Mucosa of descending colon (tissue), 3 donors: Measurements from ENCODE around the gene FUT1. TPM values are rescaled to one million over a fixed set of nuclear protein-coding genes. Genes with fewer than 3 reads are reported as not detected.
A peak's percentile ranks its signal among the peaks of the same experiment; 100 is the strongest.

Experiments
- ATAC-seq: fragments of 200-7000 bp; cut with Tn5 transposase; one replicate; pipeline ENCODE4 v1.9.1; 2020; ENCODE audit warnings: mild to moderate bottlenecking, moderate library complexity
- DNase-seq, 3 donors: peaks; one replicate each; pipeline ENCODE4 v3.0.0-alpha.2; 2020
- H3K36me3 ChIP-seq: fragments of 200-600 bp; one replicate; pipeline ENCODE4 v1.8.0; 2021; ENCODE audit warnings: low read depth, mild to moderate bottlenecking
- H3K4me1 ChIP-seq: fragments of 200-600 bp; one replicate; pipeline ENCODE4 v1.8.0; 2021; ENCODE audit warnings: low read depth, mild to moderate bottlenecking
- H3K4me3 ChIP-seq: fragments of 200-600 bp; one replicate; pipeline ENCODE4 v1.8.0; 2021; ENCODE audit warnings: mild to moderate bottlenecking
- H3K9me3 ChIP-seq: fragments of 200-600 bp; one replicate; pipeline ENCODE4 v1.8.0; 2021; ENCODE audit warnings: mild to moderate bottlenecking
- intact Hi-C, 2 donors: fragments of 100-400 bp; cut with DNase I in 1 of 2; cut with micrococcal nuclease in 1 of 2; formaldehyde crosslinking; loops; one replicate each; pipeline versions ENCODE4 v1.11.0 to v1.11.1; 2022; cut with DNase I, micrococcal nuclease
- total RNA-seq, 3 donors: library from RNA; stranded (reverse); fragmentation: NEBNext Ultra II Directional in 2 of 3; extraction: Animal tissue kit (Norgen Biotek cat#: 25700) in 2 of 3; gene quantifications; one replicate each; pipeline versions ENCODE4 v1.2.1 to v1.2.4, GENCODE V29; 2021 to 2023
- TF ChIP-seq, protein P1 (sequence below): fragments of 200-600 bp; IDR thresholded peaks from one replicate; pipeline ENCODE4 v1.8.0; 2022; ENCODE audit warnings: antibody characterized with exemption, mild to moderate bottlenecking
- donor health status: DM: no; HTN: no; CAD: no; lungs with moderate emphysema.
- donor health status: DM: no; HTN: no; CAD: no.
- donor health status: DM: no; HTN: yes; CAD: no.

The FUT1 gene
- total RNA-seq, 3 donors from 2014 or later, result 0.17 to 1.5 (median 0.72) TPM

DNA sequence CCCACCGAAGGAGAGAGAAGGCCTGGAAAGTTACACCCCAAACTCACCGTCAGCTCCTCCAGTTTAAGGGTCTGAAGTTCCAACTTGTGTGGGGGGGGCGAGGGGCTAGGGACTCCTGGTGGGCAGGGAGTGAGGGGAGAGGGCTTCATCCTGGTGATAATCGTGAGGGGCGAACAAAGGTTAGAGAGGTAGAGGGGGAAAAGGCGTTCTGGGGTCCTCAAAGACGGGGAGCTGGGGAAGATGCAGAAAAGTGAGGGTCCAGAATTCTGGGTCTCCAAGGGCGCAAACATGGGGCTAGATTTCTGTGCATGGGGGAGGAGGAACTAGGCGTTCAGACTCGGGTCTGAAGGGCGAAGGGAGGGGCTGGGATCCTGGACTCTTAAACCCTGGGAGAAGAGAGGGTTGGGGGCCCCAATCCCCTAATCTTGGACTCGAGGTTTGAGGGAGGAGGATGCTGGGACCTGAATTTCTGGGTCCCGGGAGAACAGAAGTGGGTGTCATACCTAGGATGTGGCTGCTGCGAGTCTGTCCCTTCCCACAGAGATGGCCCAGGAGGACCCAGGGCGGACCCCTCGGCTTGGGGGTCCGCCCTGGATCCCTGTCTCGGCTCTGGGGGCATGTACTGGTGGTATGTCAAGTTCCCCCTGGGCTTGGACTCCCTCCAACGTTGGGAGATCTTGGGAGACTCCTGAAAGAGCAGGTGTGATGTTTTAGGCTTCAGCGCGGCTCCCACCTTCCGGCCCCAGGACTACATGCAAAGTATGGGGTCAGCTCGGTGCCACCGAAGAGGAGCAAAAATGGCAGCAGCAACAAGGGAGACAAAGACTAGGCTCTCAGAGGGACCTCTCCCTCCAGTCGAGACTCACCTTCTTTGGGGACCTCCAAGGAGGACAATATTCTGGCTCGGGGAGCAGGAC is 37.4 kb downstream of the FUT1 start:
- peak in 2 of 3 donors; percentile 62 to 72 for DNase-seq
- intact Hi-C loops, result no loop called here
- TF ChIP-seq, protein P1, sequence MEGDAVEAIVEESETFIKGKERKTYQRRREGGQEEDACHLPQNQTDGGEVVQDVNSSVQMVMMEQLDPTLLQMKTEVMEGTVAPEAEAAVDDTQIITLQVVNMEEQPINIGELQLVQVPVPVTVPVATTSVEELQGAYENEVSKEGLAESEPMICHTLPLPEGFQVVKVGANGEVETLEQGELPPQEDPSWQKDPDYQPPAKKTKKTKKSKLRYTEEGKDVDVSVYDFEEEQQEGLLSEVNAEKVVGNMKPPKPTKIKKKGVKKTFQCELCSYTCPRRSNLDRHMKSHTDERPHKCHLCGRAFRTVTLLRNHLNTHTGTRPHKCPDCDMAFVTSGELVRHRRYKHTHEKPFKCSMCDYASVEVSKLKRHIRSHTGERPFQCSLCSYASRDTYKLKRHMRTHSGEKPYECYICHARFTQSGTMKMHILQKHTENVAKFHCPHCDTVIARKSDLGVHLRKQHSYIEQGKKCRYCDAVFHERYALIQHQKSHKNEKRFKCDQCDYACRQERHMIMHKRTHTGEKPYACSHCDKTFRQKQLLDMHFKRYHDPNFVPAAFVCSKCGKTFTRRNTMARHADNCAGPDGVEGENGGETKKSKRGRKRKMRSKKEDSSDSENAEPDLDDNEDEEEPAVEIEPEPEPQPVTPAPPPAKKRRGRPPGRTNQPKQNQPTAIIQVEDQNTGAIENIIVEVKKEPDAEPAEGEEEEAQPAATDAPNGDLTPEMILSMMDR, result no peak
- Histone ChIP-seq H3K36me3 (no peaks in the 10 kb centered on the region), H3K9me3 (no peaks in the 10 kb centered on the region), H3K4me3 (no peak overlapping the region), H3K4me1 (peaks cover 23% of the 10 kb centered on the region)
- no peak for ATAC-seq

GRCh38 chr19:48713864-48714755 is 38.3 kb downstream of the FUT1 start:
- no peaks in the 10 kb centered on the region for H3K36me3 ChIP-seq
- H3K4me1 ChIP-seq, result peaks cover 23% of the 10 kb centered on the region
- DNase-seq (peak; percentile 98 to 99 (median 99)), ATAC-seq (peak; percentile 93)
- intact Hi-C loops, result no loop called here
- H3K9me3 ChIP-seq, result no peaks in the 10 kb centered on the region
- H3K4me3 ChIP-seq, result peak overlapping the region; percentile 31
- TF ChIP-seq, protein P1, result no peak

DNA sequence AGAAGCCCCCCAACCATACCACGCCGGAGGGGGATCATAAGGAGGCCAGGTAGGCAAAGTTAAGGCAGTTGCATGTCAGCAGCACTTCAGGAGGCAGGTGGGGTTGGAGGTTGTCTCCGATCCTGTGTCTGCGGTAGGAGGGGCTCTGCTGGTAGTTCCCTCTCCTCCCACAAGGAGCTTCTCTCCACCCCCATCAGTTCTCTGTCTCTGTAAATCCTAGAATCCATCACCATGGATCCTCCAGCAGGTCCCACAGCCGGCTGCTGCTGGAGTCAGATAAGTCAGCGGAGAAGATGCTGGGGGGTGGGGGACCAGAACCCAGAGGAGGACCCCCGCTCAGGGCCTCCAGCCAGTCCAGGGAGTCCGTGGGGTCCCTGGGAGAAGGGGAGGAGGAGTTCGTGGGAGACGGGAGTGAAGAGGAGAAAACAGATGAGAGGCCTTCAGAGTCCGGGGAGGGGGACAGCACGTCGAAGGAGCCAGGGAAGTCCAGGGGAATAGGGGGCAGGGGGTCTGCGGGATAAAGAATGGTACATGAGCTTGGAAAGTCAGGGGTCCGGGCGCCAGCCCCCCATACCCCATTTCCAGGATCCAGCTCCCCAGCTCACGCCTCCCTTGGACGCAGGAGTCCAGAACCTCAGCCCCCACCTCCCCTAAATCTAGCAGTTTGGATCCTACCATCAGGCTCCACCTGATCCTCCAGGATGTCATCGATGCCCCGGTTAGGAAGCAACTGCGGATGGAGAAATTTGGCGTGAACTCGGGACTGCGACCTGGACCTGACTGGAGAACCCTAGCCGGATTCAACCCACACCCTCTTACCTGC is 39.2 kb downstream of the FUT1 start:
- TF ChIP-seq, protein P1, result no peak

DNA sequence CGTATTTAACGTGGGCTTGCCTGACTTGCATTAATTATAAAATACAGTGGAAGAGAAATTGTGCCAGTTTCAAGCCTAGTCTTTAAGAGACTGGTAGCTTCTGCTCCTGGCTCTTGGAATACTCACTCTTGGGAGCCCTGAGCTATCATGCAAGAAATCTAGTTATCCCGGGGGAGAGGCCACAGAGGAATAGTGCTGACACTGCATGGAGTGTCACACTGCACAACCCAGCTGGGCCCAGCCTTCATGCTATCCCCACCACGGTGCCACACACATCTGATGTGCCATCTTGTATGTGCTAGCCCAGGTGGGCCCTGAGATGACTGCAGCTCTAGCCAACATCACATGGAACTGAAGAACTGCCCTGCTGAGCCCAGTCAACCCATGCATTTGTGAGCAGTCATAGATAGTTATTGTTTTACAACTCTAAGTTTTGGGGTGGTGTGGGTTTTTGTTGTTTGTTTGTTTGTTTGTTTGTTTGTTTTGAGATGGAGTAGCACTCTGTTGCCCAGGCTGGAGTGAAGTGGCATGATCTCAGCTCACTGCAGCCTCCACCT is 41.3 kb downstream of the FUT1 start:
- no peaks in the 10 kb centered on the region for H3K9me3 ChIP-seq
- H3K4me1 ChIP-seq, result peaks cover 17% of the 10 kb centered on the region
- TF ChIP-seq, protein P1, result no peak
- DNase-seq (no peak), ATAC-seq (no peak)
- no peak overlapping the region for H3K4me3 ChIP-seq
- intact Hi-C loops, result no loop called here
- H3K36me3 ChIP-seq, result no peaks in the 10 kb centered on the region

More for the DNA sequence above, 39.2 kb downstream of the FUT1 start:
- Histone ChIP-seq H3K4me1 (peaks cover 23% of the 10 kb centered on the region), H3K9me3 (no peaks in the 10 kb centered on the region), H3K36me3 (no peaks in the 10 kb centered on the region), H3K4me3 (peak overlapping the region; percentile 31)
- no peak for ATAC-seq
- DNase-seq, result peak in 1 of 3 donors; percentile 52
- intact Hi-C loops, result no loop called here

DNA sequence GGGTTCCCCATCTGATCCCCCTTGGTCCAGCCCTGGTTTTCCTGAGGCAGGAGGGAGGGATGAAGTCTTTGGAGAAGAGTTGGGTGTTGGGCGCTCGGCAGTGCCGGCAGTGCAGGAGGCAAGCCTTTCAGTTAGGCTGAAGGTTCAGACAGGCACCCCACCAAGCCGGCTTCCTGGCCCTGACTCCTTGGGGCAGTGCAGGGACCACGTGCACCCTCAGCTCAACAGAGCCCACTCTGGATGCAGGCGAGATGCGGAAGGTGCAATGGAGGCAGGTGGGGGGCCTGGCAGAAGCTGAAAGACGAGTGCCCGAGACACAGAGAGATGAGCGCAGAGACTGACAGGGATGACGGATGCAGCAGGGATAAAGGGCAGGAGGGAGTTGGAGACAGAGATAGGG is 44.0 kb downstream of the FUT1 start:
- ATAC-seq (no peak), DNase-seq (peak in 1 of 3 donors; percentile 23)
- Histone ChIP-seq H3K9me3 (no peaks in the 10 kb centered on the region), H3K4me1 (peaks cover 5% of the 10 kb centered on the region), H3K4me3 (no peak overlapping the region), H3K36me3 (no peaks in the 10 kb centered on the region)
- TF ChIP-seq, protein P1, result no peak
- intact Hi-C loops, result no loop called here
